Ovary (tissue), 3 donors: ENCODE data around the gene WDR7.

Source experiments
- EP300 ChIP-seq: sonication (generic); formaldehyde crosslinking; IDR thresholded peaks from one replicate; pipeline ENCODE4 v1.6.1; 2017; ENCODE audit warnings: antibody characterized with exemption
- POLR2A ChIP-seq: fragments of 450-650 bp; IDR thresholded peaks from one replicate; pipeline ENCODE4 v1.6.1; 2017; ENCODE audit warnings: antibody characterized with exemption, mild to moderate bottlenecking, moderate library complexity
- TF ChIP-seq, protein P1 (sequence below), 3 donors: fragments of 450-650 bp in 2 of 3; fragments of 200-600 bp in 1 of 3; IDR thresholded peaks; one replicate each; pipeline versions ENCODE4 v1.5.1 to v1.8.0; 2016 to 2022; ENCODE audit warnings: antibody characterized with exemption in 3 of 3, mild to moderate bottlenecking in 1 of 3
- donor health status: DM: no; HTN: no; CAD: no.

DNA sequence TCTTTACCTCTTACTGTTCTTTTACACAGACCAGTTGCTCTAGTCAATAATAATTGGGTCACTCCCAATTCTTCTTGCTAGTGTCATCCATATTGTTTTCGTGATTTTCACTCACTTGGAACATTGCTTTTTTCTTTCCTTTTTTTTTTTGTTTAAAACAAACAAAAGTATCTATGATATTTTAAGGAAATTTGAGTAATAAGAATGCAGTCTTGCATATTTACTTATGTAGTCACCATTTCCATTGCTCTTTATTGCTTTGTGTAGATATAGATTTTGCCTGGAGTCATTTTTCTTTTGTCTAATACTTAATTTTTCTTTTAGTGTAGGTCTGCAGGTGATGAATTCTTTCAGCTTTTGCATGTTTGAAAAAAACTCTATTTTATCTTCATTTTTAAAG, 71.9 kb downstream of the WDR7 start:
- TF ChIP-seq, protein P1, sequence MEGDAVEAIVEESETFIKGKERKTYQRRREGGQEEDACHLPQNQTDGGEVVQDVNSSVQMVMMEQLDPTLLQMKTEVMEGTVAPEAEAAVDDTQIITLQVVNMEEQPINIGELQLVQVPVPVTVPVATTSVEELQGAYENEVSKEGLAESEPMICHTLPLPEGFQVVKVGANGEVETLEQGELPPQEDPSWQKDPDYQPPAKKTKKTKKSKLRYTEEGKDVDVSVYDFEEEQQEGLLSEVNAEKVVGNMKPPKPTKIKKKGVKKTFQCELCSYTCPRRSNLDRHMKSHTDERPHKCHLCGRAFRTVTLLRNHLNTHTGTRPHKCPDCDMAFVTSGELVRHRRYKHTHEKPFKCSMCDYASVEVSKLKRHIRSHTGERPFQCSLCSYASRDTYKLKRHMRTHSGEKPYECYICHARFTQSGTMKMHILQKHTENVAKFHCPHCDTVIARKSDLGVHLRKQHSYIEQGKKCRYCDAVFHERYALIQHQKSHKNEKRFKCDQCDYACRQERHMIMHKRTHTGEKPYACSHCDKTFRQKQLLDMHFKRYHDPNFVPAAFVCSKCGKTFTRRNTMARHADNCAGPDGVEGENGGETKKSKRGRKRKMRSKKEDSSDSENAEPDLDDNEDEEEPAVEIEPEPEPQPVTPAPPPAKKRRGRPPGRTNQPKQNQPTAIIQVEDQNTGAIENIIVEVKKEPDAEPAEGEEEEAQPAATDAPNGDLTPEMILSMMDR (IDR thresholded peaks at IDR 0.05), result no peak
- TF ChIP-seq POLR2A (no peak), EP300 (no peak)
